Globus pallidus (tissue), 1 donor: Measurements from ENCODE around the gene CYREN.

Experiments
- DNase-seq: peaks from one replicate; pipeline ENCODE4 v3.0.0-alpha.2; 2015; ENCODE audit warnings: low spot score

Gene CYREN

DNA sequence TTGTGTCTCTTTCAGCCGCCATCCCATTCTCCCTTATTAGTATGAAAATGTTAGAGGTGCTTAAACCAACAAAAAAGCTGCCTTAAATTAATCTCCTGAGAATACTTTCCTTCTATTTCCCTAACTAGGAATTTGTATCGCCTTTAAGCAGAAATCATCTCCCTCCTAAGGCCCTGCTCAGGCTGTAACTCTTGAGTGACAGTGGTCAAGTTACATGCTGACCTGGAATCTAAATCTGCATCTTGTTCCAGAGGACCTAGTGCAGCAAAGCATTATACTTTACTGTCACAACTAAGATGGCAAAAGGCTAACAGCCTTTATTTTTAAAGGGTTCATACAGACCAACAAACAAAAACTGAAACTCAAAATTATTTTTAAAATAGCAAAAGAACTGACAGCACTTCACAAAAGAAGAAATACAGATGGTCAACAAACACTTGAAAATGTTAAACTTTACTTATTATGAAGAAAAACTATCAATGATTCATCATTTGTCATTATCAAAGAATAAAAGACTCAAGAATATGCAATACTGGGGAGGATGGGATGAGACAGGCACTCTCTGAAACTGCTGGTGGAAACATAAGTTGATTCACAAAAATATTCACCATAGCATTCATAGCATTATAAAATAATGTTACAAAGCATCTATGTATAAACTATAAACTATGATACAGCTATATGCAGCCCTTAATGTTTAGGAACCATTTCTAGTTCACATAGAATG, 11.0 kb downstream of the CYREN start:
- no peak for DNase-seq

DNA sequence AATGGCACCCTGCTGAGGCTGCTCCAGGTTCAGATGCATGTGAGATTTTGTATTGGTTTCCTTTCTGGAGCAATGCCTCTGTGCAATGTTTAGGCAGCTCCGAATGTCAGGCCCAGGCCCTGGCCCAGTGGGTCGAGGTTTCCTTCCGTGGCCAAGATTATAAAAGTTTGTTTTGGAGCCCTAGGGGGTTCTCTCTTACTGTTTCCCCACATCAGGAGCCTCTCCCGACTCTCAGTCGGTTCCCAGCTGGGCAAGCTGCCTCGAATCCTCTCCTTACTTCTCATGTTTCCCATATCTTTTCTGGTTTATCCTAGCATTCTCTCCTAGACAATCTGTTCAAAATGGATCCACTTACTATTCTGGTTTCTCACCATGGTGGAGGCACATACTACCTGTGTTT, 11.6 kb downstream of the CYREN start:
- DNase-seq = no peak

DNA sequence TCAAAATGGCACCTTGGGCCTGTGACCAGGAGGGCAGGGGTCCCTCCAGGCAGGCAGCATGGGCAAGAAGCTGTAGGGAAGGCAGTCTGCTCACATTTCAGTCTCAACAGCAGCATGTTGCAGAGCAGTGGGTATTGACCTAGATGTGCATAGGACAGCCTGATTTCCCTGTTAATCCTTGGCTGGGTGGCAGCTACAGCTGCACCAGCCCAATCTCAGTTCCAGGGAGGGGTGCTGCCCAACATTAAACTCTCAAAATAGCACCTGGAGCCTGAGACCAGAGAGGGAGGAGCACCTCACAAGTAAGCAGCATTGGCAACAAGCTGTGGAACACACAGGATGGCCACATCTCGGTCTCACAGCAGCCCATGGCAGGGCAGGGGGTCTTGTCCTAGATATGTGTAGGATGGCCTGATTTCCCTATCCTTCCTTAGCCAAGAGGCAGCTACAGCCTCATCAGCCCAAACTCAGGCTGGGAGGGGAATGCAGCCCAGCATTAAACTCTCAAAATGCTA, 12.3 kb downstream of the CYREN start:
- DNase-seq = no peak

DNA sequence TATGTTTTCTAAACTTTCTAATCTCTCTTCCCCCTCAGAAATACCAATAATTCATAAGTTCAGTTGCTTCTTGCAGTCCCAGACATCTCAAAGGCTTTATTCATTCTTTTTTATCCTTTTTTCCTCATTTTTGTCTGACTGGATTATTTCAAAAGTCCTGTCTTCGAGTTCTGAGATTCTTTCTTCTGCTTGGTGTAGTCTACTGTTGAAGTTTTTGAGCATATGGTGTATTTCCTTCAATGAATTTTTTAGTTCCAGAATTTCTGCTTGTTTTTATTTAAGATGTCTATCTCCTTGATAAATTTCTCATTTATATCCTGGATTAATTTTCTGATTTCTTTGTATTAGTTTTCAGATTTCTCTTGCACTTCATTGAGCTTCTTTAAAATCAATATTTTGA, 14.2 kb downstream of the CYREN start:
- DNase-seq = no peak

DNA sequence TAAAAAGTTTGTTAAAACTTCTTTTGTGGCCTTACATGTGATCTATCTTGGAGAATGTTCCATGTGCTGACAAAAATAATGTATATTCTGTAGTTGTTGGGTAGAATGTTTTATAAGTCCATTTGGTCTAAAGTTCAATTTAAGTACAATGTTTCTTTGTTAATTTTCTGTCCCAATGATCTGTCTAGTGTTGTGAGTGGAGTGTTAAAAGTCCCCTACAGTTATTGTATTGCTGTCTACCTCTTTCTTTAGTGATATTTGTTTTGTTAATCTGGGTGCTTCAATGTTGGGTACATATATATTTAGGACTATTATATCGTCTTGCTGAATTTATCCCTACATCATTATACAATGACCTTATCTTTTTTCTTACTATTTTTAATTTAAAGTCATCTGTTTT, 15.8 kb downstream of the CYREN start:
- DNase-seq = no peak

DNA sequence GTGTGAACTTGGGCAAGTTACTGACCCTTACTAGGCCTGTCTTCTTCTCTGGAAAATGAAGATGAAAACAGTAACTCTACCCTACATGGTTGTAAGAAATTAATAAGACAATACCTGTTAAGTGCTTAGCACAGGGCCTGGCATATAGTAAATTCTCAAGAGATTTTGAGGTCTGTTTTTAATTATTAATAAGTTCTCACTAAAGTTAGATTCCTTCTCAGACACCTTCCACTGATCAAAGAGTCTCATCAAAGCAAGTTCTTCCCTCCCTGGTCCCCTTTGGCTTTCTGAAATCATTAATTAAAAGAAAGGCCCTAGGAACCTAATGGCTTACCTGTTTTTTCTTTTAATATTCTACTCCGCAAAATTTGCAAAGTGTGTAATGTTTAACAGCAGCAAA, 18.1 kb downstream of the CYREN start:
- no peak for DNase-seq

DNA sequence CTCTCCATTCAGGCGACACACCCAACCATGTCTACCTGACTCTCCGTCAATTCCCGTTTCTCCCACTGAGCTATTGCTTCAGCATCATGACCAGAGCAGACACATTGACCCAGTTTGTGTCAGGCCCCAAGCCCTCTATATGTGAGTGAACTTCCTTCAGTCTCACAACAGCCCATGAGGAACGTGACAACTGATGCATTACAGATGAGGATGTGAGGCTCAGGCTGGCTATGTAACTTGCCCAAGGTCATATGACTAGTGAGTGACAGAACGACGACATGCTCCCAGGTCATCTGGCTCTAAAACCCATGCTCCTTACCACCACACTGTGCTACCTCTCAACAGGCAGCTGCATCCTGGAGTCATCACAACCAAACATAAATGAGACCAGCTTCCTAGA, 19.0 kb downstream of the CYREN start:
- no peak for DNase-seq

DNA sequence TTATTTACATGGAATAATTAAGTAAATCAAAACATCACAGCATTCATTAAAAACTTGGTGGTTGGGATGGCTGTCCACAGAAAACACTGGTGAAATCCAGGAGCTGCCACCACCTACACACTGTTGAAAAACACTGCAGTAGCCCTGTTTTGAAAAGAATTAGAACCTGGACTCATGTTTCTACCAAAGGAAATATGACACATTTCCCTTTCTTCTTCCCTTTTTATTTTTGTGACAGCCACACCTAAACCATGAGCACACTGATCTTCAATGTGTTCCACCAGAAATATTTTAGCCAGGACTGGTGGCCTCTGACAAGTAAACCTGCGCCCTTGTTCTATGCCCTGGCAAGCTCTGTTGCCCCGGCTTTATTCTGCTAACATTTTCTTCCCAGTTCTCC, 19.4 kb downstream of the CYREN start:
- DNase-seq = no peak

DNA sequence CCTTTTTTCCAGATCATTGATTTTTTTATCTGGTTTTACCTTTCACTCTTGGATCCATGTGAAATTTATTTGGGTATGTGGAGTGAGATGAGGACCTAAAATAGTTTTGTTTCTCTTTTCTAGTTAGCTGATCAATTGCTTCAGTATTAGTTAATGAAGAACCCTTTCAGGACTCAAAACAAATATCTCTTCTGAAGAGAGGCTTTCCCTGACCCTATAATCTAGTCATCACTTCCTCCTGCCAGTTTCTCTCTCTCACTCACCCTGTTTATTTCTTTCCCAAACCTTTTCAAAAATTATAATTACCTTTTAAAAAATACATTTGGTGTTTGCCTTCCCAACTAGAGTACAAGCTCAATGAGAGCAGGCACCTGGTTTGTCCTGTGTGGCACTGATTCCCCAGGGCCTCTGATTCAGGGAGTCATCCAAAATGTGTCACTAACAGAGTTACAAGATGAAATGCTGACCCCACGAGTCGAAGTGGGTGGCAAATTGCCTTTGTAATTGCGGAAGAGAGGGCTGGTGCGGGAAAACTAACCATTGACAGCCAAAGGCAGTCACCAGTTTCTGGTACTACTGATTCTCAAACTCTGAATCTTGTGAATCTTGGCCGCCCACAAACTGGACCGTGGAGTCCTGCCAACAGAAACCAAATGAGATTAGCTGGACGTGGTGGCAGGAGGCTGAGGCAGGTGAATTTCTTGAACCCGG, 20.3 kb downstream of the CYREN start:
- DNase-seq = no peak

DNA sequence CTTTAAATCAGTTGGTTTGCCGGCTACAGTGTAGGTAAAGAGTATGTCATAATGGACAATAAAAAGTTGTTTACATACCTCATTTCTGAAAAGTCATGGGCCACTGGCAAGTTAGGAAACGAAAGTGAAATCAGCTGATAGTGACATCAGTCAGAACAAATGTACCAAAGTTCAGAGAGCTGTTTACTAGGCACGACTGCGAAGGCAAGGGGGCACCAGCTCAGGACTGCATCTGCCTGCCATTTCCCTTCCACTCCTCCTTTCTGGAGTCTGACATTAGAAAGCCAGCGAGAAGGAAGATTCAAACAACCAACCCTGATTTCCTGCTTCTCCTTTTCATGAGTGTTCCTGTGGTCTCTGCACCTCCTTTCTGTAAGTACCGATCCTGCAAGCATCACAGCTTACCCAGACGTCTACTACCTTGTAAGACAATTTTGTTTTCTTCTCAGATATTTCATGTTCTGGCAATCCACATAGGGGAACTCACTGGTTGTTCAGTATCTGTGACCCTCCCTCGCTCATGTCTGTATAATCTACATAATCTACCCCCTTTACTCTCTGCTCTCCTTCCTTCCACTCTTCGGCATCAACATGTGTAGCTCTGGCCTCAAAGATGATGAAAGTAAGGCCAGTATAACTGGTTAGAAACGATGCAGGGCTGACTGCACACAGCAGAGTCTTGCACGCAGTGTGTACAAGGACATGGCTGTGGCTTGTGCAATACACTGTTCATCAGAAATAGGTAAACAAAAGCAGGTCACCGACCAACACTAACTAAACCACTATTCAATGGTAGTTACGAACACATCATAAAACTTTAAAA, 22.4 kb downstream of the CYREN start, which contains the start of gene TMEM140:
TSS of gene TMEM140 (plus strand) at position 174 of the 823 bp plus-strand sequence. CDS start 16,370 bp downstream, outside the sequence.
- peak; percentile 81 for DNase-seq

DNA sequence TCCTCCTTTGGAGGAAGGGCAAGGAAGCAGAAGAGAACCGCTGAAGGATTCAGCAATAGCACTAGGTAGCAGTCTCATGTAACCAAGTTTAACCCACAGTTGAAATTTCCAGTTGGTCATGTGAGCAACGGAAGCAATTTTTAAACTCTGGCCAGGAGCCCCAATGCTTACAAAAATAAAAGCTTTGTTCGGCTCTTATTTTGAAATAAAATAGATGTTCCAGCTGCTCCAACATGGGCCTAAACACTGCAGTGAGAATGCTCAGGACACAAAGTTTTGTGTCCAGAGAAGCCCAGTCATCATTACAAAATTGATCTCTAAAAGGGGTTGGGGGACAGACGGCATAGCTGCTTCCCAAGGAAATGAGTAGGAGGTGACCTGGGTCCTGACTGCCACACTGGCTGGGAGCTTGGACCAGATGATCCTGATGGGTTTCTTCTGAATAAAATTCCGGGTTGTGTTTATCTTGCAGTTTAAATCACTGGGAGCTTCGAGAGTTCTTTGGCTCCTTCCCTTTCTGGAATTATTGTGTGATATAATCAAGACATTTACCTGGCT, 23.1 kb downstream of the CYREN start:
- no peak for DNase-seq

DNA sequence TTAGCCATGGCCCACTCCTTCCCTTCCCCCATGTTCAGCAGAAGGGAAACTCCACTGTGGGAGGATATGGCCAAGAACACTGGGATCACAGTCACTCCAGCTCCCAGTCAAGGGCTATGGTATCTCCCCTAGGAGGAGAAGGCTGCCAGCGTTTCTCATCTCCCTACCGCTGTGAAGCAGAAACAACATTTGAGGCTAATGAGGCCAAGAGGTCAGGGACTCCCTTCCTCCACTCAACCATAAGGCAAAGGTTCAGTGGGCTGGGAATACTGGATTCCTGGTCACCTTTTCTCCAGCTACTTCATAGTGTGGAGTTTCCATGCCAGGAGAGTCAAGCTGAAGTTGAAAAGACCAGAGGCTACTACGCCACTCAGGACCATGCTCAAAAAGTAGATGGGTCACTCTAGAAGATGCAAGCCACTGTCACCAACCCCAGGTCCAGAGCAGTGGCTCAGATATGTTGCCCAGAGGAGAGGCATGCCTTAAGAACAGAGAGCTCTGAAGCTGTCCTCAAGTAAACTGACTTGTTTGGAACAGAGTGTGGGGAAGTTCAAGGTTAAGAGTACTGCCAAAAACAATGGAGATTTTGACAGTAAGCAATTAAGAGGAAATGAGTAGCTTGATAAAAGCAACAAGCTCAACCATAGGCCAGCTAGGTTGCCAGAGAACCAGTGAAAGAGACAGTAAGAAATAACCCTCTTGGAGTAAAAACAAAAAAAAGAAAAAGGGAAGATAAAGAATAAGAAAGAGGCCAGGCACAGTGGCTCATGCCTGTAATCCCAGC, 26.4 kb downstream of the CYREN start:
- DNase-seq = no peak

DNA sequence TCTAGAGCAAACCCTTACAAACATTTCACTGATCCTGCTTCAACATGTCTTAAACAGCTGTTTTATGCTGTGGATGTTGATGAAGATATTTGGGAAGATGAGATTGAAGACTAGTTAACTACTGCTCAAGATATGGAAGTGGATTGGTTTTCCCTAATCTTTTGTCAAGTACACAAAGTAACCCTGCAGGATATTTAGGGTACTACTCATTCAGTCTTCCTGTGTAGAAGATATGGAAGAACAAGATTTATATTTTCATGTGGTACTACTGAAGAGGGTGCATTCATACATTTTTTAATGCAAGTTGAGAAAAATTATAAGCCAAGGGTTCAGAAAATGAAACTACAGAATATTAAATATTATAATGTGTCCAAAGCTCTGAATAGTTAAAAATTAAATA, 40.9 kb downstream of the CYREN start:
- no peak for DNase-seq

DNA sequence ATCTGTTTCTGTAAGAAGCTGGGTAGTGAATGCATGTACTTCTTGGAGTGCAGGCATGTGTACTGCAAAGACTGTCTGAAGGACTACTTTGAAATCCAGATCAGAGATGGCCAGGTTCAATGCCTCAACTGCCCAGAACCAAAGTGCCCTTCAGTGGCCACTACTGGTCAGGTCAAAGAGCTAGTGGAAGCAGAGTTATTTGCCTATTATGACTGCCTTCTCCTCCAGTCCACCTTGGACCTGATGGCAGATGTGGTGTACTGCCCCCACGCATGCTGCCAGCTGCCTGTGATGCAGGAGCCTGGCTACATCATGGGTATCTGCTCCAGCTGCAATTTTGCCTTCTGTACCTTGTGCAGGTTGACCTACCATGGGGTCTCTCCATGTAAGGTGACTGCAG, 41.6 kb downstream of the CYREN start:
- DNase-seq = no peak

DNA sequence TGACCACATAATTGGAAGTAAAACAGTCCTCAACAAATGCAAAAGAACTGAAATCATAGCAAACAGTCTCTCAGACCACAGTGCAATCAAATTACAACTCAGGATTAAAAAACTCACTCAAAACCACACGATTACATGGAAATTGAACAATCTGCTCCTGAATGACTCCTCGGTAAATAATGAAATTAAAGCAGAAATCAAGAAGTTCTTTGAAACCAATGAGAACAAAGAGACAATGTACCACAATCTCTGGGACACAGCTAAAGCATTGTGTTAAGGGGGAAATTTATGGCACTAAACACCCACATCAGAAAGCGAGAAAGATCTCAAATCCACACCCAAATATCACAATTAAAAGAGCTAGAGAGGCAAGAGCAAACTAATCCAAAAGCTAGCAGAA, 45.9 kb downstream of the CYREN start:
- DNase-seq = peak; percentile 36

DNA sequence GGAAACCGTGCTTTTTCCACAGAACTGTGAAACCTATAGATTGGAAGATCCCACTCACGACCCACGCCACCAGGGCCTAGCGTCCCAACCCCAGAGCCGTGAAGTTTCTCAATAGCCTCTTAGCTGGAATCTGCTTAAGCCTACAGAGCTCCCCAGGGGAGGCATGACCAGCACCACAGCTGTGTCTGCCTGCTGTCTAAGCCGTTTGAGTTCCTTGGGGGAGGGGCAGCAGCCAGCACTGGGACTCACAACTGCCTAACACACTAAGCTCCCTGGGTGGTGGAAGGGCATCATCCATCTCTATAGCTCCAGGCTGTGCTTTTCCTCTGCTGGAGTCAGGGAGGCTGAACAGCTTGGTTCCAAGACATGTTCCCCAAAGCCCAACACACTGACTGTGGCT, 48.6 kb downstream of the CYREN start:
- DNase-seq = no peak

DNA sequence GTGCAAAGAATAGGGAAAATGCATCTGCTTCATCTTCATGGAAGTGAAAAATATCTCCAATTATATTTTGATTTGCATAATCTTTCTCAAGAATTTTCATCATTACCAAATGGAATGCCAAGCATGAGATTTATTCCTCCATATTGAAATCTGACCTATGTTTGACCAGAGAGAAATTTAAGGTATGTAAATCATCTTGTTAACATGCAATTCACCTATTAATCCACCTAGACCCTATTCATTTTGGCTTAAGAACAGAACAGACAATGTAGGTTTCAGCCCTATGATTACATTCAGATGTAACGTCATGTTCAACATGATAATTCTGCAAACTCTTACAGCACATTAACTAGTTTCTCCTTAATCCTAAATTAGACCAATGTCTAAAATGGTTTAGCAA, 53.4 kb downstream of the CYREN start:
- DNase-seq = no peak
